Muscle layer of duodenum (tissue), 2 donors: Measurements from ENCODE around the gene ALAS1.
A peak's percentile ranks its signal among the peaks of the same experiment; 100 is the strongest.
"Not testable (repeated sequence)": the region's sequence is repeated elsewhere in the genome, so short reads cannot be mapped to it uniquely, and the experiment has no call there.

Experiments
- H3K27ac ChIP-seq: one replicate; pipeline ENCODE4 v1.7.0; 2013; ENCODE audit warnings: mild to moderate bottlenecking, low read length
- H3K27me3 ChIP-seq: one replicate; pipeline ENCODE4 v1.7.0; 2013; ENCODE audit warnings: low read depth, mild to moderate bottlenecking, control low read depth, low read length
- H3K36me3 ChIP-seq, 2 donors: one replicate each; pipeline ENCODE4 v1.7.0; 2013; ENCODE audit warnings: low read length in 2 of 2, control low read depth in 1 of 2, mild to moderate bottlenecking in 1 of 2; ENCODE audit not compliant: insufficient read depth in 2 of 2, control insufficient read depth in 1 of 2
- H3K4me1 ChIP-seq, 2 donors: one replicate each; pipeline ENCODE4 v1.7.0; 2013; ENCODE audit warnings: low read length in 2 of 2, mild to moderate bottlenecking in 2 of 2, control low read depth in 1 of 2, moderate library complexity in 1 of 2; ENCODE audit not compliant: insufficient read depth in 2 of 2, control insufficient read depth in 1 of 2
- H3K4me3 ChIP-seq, 2 donors: one replicate each; pipeline ENCODE4 v1.7.0; 2013; ENCODE audit warnings: low read length in 2 of 2, low read depth in 1 of 2, mild to moderate bottlenecking in 1 of 2
- H3K9me3 ChIP-seq, 2 donors: one replicate each; pipeline ENCODE4 v1.7.0; 2013; ENCODE audit warnings: low read length in 2 of 2, control low read depth in 1 of 2, mild to moderate bottlenecking in 1 of 2; ENCODE audit not compliant: control insufficient read depth in 1 of 2
- donor health status: healthy.

Gene ALAS1

DNA sequence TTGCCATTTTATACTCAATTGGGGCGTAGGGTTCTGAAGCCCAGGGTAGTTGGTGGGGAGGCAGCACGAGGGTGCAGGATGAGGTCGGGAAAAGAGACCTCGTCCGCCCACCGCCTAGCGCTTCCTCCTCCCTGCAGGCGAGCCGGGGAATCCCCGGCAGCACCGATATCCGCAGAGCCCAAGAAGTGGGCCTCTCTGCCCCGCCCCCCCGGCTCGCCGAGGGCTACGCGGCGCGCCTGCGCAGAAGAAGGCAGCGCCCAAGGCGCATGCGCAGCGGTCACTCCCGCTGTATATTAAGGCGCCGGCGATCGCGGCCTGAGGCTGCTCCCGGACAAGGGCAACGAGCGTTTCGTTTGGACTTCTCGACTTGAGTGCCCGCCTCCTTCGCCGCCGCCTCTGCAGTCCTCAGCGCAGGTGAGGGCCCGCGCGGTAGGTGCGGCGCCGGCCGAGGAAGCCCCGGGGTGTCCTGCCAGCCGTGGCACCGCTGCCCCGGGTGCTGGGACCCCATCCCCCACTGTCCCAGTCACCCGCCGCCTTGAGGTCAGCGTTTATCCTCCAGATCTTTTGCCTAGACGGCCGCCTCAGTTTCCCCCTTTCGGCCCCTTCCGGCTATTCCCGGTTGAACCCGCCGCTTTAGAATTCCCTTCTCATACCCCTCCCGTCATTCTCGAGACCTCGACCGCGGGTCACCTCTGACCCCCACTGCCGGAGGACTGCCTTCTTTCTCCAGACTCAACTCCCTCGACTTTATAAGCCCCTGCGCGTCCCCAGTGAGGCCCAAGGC lies at the start of gene ALAS1:
Gene ALAS1 (plus strand): TSS at position 319 of the 784 bp plus-strand sequence. CDS start 1,082 bp downstream, outside the sequence.
- H3K27me3 ChIP-seq: no peaks in the 10 kb centered on the region
- peak within 1 kb of the TSS; percentile 79 for H3K27ac ChIP-seq
- H3K4me1 ChIP-seq: peaks cover 25 to 44% of the 10 kb centered on the region in 2 donors
- peaks cover 8 to 9% of the 10 kb centered on the region in 2 donors for H3K36me3 ChIP-seq
- H3K9me3 ChIP-seq: no peaks in the 10 kb centered on the region
- H3K4me3 ChIP-seq: peak within 1 kb of the TSS; percentile 86 to 92

- Histone ChIP-seq H3K4me3 (no peak overlapping the region), H3K27ac (no peak overlapping the region), H3K27me3 (no peaks in the 10 kb centered on the region), H3K9me3 (no peaks in the 10 kb centered on the region), H3K4me1 (peaks cover 5 to 9% of the 10 kb centered on the region in 2 donors), H3K36me3 (no peaks in the 10 kb centered on the region)
These were observed 48.9 kb upstream of the ALAS1 start for GRCh38 chr3:52149021-52149420.

DNA sequence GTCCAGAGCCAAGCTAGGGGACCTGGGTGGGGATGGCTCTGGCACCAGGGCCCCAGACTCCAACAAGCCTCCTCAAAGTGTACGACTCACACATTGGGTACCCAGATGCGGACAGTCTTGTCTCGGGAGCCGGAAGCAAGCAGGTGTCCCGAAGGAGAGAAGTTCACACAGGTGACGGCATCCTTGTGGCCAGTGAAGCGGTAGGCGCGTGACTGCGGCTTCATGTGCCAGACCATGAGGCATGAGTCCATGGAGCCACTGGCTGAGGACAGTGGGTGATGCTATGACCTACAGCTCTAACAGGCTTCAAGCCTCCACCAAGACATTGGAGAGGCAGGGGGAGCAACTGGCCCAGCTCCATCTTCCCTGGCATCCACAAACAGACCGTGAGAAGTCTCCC lies 48.2 kb upstream of the ALAS1 start:
- H3K9me3 ChIP-seq: no peaks in the 10 kb centered on the region
- no peak overlapping the region for H3K4me3 ChIP-seq
- H3K27ac ChIP-seq: no peak overlapping the region
- H3K27me3 ChIP-seq: no peaks in the 10 kb centered on the region
- peaks cover 5 to 8% of the 10 kb centered on the region in 2 donors for H3K4me1 ChIP-seq
- H3K36me3 ChIP-seq: no peaks in the 10 kb centered on the region

DNA sequence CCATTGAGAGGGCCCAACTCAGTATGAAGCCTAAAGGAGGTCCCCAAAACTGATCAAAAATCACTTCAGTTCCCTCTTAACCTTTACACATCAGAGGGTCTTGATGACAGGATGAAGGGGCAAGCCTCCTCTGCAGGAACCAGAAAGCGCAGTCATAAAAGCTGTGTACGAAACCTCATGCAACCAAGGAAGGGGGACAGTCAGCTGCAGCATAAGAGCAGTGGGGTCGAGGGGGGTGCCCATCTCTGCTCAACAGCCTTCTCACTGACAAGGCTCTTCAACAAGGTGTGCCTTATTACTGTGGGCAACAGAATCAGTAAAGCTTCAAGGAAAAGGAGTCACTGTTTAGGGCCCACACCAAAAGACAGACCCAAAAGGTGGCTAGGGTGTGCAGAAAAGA lies 47.6 kb upstream of the ALAS1 start:
- H3K4me3 ChIP-seq: no peak overlapping the region
- H3K27me3 ChIP-seq: no peaks in the 10 kb centered on the region
- H3K36me3 ChIP-seq: no peaks in the 10 kb centered on the region
- H3K9me3 ChIP-seq: no peaks in the 10 kb centered on the region
- no peak overlapping the region for H3K27ac ChIP-seq
- peaks cover 5 to 8% of the 10 kb centered on the region in 2 donors for H3K4me1 ChIP-seq

- no peaks in the 10 kb centered on the region for H3K36me3 ChIP-seq
- H3K9me3 ChIP-seq: no peaks in the 10 kb centered on the region
- peaks cover 5 to 8% of the 10 kb centered on the region in 2 donors for H3K4me1 ChIP-seq
- H3K27ac ChIP-seq: no peak overlapping the region
- H3K4me3 ChIP-seq: no peak overlapping the region
- H3K27me3 ChIP-seq: no peaks in the 10 kb centered on the region
These were observed 47.1 kb upstream of the ALAS1 start for GRCh38 chr3:52150860-52151259.

- H3K36me3 ChIP-seq, H3K4me1 ChIP-seq, H3K27me3 ChIP-seq, H3K4me3 ChIP-seq, H3K9me3 ChIP-seq, H3K27ac ChIP-seq: not testable (repeated sequence)
These were observed 46.0 kb upstream of the ALAS1 start for GRCh38 chr3:52151991-52152390.

DNA sequence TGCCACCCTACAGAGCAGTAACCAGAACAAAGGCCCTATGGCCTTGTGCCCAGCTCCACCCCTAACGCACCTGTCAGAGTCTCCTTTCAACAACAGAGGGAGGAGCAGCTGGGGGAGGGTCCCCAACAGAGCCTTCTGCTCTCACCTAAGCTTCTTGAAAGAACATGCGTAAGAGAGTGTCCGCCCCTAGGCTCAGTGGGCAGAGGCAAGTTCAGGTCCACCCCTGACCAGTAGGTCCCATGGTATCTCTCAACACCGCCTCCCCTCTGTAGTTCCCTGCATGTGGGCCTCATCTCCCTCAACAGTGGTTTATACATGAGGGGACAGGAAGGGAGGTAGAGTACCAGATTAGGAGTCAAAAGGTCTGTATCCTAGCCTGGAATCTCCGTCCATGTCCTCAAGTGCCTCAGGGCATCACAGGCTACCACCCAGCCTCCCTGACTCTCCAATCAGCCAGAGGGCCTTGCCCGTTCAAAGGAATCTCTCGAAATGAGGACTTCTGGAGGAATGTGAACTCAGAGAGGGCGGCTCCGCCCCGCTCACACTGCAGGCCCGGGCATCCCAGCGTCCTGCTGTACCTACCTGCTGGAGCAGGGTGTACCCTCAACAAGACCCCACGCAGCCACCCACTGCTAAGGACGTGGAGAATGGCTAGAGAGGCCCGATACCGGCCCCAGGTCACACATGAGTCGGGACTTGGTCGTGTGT lies 44.4 kb upstream of the ALAS1 start:
- H3K36me3 ChIP-seq: no peaks in the 10 kb centered on the region
- H3K4me3 ChIP-seq: peak overlapping the region; percentile 67 to 72
- no peak overlapping the region for H3K27ac ChIP-seq
- H3K9me3 ChIP-seq: no peaks in the 10 kb centered on the region
- H3K27me3 ChIP-seq: no peaks in the 10 kb centered on the region
- peaks cover 5 to 8% of the 10 kb centered on the region in 2 donors for H3K4me1 ChIP-seq

DNA sequence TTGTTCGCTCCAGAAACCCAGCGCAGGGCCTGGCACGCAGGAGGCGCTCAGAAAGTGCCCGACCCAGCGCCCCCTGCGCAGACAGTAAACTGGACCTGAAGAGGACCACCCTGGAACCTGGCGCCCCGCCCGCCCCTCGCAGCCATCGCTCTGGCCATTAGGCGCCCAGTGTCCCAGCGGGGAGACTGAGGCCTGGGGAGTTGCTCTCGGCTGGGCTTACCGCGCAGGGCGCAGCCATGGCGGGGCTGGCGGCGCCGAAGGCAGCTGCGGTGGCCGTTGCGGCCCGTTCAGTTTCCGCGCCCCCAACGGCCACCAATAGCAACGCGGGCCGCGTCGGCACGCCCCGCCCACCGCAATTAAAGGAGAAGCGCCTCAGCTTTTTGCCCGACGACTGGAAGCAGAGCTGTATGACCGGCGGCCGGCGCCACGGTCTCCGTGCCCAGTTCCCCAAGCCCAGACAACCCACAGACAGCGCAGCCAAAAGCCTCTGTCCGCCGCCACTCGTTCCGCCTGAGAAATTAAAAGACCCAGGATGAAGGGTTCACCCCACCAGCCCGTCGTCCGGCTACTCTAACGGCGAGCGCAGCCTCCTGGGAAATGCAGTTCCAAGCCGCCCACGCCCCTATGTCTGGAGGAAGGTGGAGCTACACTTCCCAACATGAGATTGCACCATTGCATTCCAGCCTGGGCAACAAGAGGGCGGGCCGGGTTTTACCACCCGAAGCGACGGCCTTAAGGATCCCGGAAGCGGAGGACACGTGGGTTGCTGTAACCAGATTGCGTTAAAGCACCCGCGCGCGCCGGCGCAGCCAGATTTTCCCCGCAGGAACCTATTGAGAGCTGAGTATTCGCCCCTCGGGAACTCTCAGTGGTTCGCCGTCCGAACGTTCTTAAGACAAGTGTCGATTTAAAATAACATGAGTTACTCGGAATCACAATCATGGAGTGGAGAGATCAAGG lies 43.5 kb upstream of the ALAS1 start, which contains the start of gene POC1A:
Gene POC1A (minus strand): TSS at position 289 of the 960 bp plus-strand sequence. CDS start 51 bp downstream, at position 238.
- H3K9me3 ChIP-seq: no peaks in the 10 kb centered on the region
- peak within 1 kb of the TSS; percentile 67 to 72 for H3K4me3 ChIP-seq
- H3K36me3 ChIP-seq: no peaks in the 10 kb centered on the region
- peaks cover 5 to 8% of the 10 kb centered on the region in 2 donors for H3K4me1 ChIP-seq
- peak within 1 kb of the TSS; percentile 92 for H3K27ac ChIP-seq
- H3K27me3 ChIP-seq: no peaks in the 10 kb centered on the region

DNA sequence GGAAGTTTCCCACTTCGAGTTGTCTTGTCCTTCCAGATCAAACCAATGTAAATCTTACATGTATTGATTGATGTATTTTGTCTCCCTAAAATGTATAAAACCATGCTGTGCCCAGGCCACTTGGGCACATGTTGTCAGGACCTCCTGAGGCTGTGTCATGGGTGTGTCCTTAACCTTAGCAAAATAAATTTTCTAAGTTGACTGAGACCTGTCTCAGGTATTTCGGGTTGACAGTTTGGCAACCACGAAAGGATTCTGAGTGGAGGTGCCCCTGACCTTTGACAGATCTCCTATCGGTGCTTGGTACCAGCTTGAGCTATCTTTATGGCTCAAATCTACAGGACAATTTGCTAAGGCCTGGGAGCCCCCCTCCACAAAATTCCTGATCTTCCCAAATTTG lies 42.0 kb upstream of the ALAS1 start:
- Histone ChIP-seq H3K4me1 (peaks cover 5 to 8% of the 10 kb centered on the region in 2 donors), H3K9me3 (no peaks in the 10 kb centered on the region), H3K36me3 (no peaks in the 10 kb centered on the region), H3K27me3 (no peaks in the 10 kb centered on the region), H3K4me3 (no peak overlapping the region), H3K27ac (no peak overlapping the region)

DNA sequence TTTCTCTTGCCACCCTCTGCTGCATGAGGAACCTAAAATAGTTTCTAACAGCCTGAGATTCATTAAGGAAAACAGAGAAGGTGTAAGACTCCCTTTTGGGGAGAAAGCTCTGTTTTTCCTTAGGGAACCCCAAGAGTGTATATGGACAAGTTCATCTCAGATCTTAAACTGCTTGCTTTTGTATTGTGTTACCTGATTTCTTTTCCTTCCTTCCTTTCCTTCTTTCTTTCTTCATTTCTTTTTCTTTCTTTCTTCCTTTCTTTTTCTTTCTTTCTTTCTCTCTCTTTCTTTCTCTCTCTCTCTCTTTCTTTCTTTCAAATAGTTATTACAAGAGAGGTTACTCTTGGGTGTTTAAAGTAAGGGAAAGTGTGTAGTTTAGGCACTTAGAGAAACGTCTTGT lies 38.5 kb upstream of the ALAS1 start:
- no peak overlapping the region for H3K4me3 ChIP-seq
- no peaks in the 10 kb centered on the region for H3K36me3 ChIP-seq
- H3K27ac ChIP-seq: no peak overlapping the region
- H3K27me3 ChIP-seq: no peaks in the 10 kb centered on the region
- no peaks in the 10 kb centered on the region for H3K4me1 ChIP-seq
- no peaks in the 10 kb centered on the region for H3K9me3 ChIP-seq
